GM12891 (cell line): ENCODE measurements around the gene TNFAIP3.

Experiments
- PAX5 ChIP-seq: IDR thresholded peaks from 2 replicates; pipeline ENCODE4 v1.6.1; 2011; ENCODE audit warnings: low read length, moderate library complexity, mild to moderate bottlenecking; ENCODE audit not compliant: insufficient read depth, severe bottlenecking
- POLR2A ChIP-seq: IDR thresholded peaks from 2 replicates; pipeline ENCODE4 v1.6.1; 2011; ENCODE audit warnings: low read depth, low read length, control low read depth
- POLR2AphosphoS5 ChIP-seq: IDR thresholded peaks from 2 replicates; pipeline ENCODE4 v1.6.1; 2011; ENCODE audit warnings: low read depth, low read length, control low read depth
- SPI1 ChIP-seq: IDR thresholded peaks from 2 replicates; pipeline ENCODE4 v1.6.1; 2011; ENCODE audit warnings: low read depth, low read length, control low read depth
- TAF1 ChIP-seq: IDR thresholded peaks from 2 replicates; pipeline ENCODE4 v1.6.1; 2011; ENCODE audit warnings: low read depth, low read length, control low read depth

GRCh38 chr6:137890983-137891537 is 24.0 kb downstream of the TNFAIP3 start:
- TF ChIP-seq POLR2A: no peak
- TF ChIP-seq TAF1: no peak
- no peak for TF ChIP-seq POLR2AphosphoS5
- no peak for TF ChIP-seq PAX5
- TF ChIP-seq SPI1: no peak
